ENCODE results near the gene TBCA.
"Not testable (repeated sequence)": the region's sequence is repeated elsewhere in the genome, so short reads cannot be mapped to it uniquely, and the experiment has no call there.

The TBCA gene

DNA sequence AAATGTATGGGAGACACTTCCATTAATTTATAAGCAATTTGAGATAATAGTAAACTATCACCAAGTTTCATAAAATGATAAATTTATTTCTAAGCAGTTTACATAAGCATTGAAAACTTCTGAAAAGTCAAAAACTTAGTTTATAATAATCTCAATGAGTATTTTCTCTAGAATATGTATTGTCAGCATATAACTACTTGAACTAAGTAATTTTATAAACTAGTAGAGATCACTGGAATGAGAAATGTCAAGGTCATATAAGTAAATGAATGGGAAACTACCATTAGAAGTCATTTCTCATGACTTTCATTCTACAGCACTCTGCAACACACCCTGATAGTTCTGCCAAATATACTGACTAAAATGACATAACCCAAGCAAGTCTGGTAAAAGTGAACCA, 3.4 kb downstream of the TBCA start:
- peak; percentile 20 for DNase-seq

- peak; percentile 53 for DNase-seq
Observed at GRCh38 chr5:77771452-77771851, 4.7 kb downstream of the TBCA start.

GRCh38 chr5:77770293-77771005, 5.7 kb downstream of the TBCA start:
- no peak for DNase-seq

DNA sequence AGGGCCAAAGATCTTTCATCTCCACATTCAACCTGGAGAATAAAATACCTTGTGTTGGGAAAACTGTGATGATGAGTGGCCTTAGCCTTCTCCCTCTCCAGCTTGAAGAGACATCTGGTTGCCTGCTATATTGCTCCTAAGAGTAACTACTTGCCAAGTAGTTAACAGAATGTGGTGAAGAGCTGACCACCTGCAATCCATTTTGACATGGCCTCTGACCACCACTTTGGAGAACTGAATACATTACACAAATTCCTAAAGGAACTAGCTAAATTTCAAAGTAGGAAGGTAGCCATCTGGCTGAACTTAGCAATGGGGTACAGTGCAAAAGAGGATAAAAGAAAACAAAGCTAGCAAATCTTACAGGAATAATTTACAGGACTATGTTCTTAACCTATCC, 7.2 kb downstream of the TBCA start:
- no peak for DNase-seq

GRCh38 chr5:77767301-77767700, 8.8 kb downstream of the TBCA start:
- no peak for DNase-seq

- no peak for DNase-seq
Observed at GRCh38 chr5:77761606-77762005, 14.5 kb downstream of the TBCA start.

- DNase-seq: no peak
Observed at GRCh38 chr5:77758141-77758938, 17.8 kb downstream of the TBCA start.

GRCh38 chr5:77751328-77752023, 24.7 kb downstream of the TBCA start:
- DNase-seq: no peak

- DNase-seq: not testable (repeated sequence)
Observed at GRCh38 chr5:77750928-77751327, 25.2 kb downstream of the TBCA start.

DNA sequence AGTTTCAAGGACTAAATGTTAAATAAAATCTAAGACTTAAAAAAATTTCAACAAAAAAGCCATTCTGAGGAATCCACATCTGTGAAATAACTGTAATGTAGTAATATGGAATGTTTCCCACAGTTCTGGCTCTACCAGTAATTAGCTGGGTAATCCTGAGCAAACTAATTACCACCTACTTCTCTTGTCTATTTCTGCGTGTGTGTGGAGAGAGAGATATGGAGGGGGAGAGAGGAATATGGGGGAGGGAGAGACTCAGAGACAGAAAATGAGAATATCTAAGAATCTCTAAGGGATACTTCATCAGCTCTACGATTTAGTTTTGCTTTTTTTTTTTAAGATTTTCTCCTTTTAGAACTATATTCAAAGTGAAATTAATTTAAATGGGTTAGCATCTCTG, 28.0 kb downstream of the TBCA start:
- peak; percentile 60 for DNase-seq

DNA sequence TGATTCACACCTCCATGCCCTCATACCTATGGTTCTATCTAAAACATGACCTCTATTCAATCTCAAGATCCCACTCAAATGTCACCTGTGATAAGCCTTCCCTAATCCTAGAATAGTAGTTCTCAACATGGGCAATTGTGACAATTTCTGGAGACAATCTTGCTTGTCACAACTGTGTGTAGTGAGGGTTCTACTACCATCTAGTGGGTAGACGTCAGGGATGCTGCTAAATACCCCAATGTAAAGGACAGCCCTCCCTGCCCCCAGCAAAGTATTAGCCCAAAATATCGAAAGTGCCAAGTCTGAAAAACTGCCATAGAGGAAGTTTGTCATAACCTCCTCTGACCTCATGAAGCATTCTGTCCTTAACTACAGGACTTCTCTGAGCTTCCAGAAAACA, 32.0 kb downstream of the TBCA start:
- DNase-seq: no peak

DNA sequence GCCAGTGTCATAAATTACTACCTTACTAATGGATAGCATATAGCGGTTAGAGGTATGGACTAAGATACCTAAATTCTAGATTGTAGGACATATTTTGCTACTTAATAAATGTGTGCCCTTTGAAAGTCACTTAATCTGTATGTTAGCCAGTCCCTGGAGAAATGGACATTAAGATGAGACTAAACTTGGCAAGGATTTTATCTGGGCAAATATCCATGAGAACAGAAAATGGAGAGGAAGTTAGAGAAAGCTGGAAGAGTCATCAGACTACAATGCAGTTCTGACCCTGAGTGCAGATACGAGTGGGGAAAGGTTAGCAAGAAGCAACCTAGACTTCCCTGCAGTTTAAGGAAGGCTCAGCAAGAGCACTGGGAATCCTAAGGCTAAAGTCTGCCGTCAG, 33.0 kb downstream of the TBCA start:
- DNase-seq: no peak

- DNase-seq: no peak
Observed at GRCh38 chr5:77741608-77742007, 34.5 kb downstream of the TBCA start.

- no peak for DNase-seq
Observed at GRCh38 chr5:77734885-77735284, 41.3 kb downstream of the TBCA start.

- no peak for DNase-seq
Observed at GRCh38 chr5:77733130-77733529, 43.0 kb downstream of the TBCA start.

DNA sequence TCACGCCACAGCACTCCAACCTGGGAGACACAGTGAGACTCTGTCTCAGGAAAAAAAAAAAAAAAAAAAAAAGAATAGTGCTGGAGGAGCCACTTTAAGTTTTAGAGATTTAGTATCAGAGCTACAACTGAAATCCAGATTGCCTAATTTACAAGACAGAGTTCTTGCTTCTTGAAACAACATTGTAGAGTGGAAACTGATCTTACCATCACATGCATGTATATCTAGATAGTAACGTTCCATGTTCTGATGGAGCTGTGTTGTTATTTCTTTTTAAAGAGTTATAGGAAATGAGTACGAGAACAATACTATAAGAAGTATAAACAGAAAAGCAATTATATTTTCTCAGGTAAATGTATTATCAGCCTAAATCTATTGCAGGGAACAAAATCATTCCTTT, 48.9 kb downstream of the TBCA start:
- no peak for DNase-seq

DNA sequence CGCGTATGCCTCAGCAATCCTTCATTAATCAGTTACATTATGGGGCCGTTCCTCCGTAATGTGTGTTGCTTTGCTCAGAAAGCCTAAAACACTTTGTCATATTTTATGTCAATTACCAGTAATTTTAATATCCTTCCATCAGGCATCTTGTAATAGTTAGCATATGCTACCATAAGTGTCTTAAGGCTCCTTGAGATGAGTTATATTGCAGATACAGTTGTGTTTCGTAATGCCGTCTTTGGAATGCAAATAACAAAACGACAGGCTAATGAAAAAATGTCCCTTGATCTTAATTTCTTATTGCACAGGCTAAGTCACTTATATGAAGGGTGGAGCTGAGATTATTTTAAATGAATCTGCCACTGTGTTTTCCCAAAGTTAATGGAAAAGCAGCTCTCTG, 50.5 kb downstream of the TBCA start:
- DNase-seq: no peak

DNA sequence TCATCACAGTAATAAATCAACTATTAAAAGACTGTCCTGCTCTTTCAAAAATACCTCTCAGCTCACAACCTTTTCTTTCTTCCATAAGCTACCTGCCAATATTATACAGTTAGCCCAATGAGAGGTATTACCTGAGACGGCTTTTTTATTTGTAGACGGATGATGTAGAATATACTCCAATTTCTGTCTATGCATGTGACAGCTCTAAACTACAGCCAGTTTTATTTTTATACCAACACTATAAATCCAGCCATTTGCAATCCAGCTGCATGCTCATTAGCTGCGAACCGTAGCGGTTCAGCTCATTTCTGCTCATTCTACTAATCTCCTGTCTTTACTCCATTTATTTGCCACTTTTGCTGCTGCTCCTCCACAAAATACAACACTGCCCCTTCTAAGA, 51.2 kb downstream of the TBCA start:
- no peak for DNase-seq

GRCh38 chr5:77719666-77720363, 56.3 kb downstream of the TBCA start:
- DNase-seq: no peak

- DNase-seq: no peak
Observed at GRCh38 chr5:77718934-77719610, 57.1 kb downstream of the TBCA start.

DNA sequence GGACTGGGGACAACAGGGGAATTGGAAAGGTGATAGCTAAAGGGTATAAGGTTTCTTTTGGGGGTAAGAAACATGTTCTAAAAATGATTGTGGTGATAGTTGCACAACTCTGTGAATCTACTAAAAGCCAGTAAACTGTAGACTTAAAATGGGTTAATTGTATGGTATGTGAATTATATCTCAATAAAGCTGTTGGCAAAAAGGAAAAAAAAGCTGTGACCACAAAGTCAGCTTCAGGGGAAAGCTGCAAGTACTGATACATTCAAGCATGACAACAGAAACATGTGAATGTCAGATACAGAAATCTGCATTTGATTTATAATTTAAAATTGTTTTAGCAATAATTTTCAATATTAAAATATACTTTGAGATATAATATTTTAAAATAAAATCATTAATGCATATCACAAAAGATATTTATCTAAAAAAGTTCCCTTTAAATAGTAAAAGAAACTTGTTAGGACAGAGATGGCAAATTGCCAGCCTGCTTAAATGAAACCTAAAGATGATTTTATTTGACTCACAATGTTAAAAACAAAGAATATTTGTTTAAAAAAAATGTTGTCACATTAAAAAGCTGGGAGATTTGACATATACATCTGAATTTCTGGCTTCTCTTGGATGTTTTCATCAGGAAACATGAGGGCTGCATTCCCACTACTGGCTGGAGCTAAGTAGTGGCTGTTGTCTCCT, 66.0 kb downstream of the TBCA start:
- peak; percentile 56 for DNase-seq

GRCh38 chr5:77709340-77709739, 66.8 kb downstream of the TBCA start:
- no peak for DNase-seq
